ENCODE results near the gene PPP1R37. TPM values are rescaled to one million over a fixed set of nuclear protein-coding genes. Genes with fewer than 3 reads are reported as not detected.

The PPP1R37 gene
- total RNA-seq, 2 experiments from 2014 or later = 13.3 to 15.3 TPM

DNA sequence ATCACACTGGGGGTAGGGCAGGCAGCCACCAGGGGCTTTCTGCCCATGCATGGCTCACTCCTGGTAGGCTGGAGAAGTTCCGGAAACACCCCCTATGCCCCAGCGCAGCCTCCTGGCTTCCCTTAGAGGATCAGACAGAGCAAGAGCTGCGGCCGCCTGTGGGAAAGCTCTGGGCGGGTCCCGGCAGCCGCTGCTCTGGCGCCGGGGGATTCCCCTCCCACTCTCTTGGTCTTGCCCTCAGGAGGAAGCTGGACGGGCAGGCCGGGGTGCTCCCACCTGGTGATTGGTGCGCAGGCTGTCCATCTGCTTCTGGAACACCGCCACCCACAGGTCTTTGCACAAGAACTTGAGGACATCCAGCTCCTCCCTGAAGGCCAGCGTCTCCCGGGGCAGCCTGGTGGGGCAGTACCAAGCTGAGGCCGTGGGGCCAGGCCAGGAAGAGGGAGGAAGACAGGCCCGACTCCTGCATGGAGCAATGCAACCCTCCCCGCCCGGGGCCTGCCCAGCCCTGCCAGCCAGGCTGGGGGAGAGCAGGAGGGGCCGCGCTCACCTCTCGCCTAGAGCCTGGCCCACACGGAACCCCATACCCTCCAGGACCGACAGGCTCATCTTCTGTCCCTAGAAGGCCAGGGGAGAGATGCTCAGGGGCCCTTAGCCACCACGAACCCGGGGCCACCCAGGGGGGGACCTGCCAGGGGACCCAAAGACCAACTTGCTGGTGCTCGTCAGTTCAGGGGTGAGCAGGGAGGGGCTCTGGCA, 71.8 kb downstream of the PPP1R37 start:
- H3K4me1 Mint-ChIP-seq = peaks cover 14% of the 10 kb centered on the region
- DNase-seq = peak; percentile 82
- H3K36me3 Mint-ChIP-seq = no peaks in the 10 kb centered on the region
- H3K4me3 Mint-ChIP-seq = no peak overlapping the region
- peak overlapping the region; percentile 66 for H3K27ac Mint-ChIP-seq
- no peaks in the 10 kb centered on the region for H3K9me3 Mint-ChIP-seq
- H3K27me3 Mint-ChIP-seq = no peaks in the 10 kb centered on the region

DNA sequence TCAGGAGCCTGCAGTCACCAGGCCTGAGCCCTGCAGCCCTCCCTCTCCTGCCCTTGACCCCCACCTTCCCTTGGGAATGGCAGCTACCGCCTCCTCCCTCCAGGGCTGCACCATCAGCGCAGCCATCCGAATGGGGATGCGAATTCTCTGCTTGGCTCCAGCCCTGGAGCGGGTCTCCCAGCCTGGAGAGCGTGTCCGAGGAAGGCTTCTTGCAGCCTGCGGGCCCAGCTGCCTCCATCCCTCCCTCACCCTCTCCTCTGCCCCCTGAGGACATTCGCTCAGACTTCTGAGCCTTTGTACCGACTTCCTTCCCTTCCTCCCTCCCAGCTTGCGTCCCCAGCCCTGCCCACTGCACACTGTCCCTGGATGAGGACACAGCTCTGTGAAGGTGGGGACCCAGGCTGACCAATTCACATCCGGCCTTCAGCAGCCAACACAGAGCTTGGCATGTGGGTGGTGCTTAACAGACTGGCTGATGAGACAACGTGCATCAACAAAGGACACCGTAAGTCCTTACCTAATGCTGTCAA, 73.8 kb downstream of the PPP1R37 start:
- Mint-ChIP-seq H3K27me3 (no peaks in the 10 kb centered on the region), H3K9me3 (no peaks in the 10 kb centered on the region), H3K4me3 (no peak overlapping the region), H3K4me1 (peaks cover 25% of the 10 kb centered on the region), H3K27ac (no peak overlapping the region), H3K36me3 (peaks cover 2% of the 10 kb centered on the region)
- no peak for DNase-seq

DNA sequence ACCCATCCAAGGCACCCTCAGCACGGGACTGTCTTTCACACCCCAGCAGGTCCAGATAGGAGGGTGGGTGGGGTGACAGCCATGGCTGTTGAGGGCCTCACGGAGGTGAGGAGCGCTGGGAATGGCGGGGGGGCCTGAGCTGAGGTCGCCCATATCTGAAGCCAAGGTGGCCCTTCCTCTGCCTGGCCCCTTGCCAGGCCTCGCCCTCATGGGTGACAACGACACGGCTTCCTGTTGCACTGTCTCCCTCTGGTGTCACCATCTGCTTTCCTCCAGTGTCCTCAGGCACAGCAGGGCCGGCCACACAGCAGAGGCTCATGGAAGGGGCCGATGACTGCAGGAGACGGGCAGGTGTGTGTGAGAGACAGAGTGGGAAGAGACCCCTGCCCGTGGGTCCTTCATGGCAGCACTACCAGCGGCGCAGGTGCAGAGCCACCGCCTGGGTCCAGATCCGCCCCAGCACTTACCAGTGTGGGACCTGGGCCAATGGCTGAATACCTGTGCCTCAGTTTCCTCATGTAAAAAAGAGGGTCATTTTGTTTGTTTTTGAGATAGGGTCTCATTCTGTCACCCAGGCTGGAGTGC, 75.9 kb downstream of the PPP1R37 start:
- Mint-ChIP-seq H3K4me1 (peaks cover 31% of the 10 kb centered on the region), H3K4me3 (no peak overlapping the region), H3K36me3 (peaks cover 2% of the 10 kb centered on the region), H3K9me3 (no peaks in the 10 kb centered on the region), H3K27me3 (no peaks in the 10 kb centered on the region), H3K27ac (no peak overlapping the region)
- DNase-seq = no peak

DNA sequence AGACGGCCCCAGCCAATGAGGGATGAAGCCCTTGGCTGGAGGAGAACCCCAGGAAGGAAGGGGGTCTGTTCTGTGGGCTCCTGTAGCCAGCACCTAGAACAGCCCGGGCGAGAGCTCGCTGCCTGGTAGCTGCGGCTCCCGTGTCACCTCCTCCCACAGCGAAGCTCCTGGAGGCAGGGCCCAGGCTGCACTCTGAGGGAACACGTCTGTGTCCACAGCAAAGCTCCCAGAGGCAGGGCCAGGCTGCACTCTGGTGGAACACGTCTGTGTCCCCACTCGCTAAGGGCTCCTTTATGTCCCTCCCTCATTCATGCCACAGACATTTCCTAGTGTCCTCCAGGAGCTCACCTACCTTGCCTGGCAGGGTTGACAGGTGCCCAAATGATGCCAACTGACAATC, 76.6 kb downstream of the PPP1R37 start:
- H3K4me3 Mint-ChIP-seq = no peak overlapping the region
- peaks cover 2% of the 10 kb centered on the region for H3K36me3 Mint-ChIP-seq
- no peaks in the 10 kb centered on the region for H3K27me3 Mint-ChIP-seq
- H3K27ac Mint-ChIP-seq = no peak overlapping the region
- no peaks in the 10 kb centered on the region for H3K9me3 Mint-ChIP-seq
- DNase-seq = no peak
- H3K4me1 Mint-ChIP-seq = peaks cover 25% of the 10 kb centered on the region

DNA sequence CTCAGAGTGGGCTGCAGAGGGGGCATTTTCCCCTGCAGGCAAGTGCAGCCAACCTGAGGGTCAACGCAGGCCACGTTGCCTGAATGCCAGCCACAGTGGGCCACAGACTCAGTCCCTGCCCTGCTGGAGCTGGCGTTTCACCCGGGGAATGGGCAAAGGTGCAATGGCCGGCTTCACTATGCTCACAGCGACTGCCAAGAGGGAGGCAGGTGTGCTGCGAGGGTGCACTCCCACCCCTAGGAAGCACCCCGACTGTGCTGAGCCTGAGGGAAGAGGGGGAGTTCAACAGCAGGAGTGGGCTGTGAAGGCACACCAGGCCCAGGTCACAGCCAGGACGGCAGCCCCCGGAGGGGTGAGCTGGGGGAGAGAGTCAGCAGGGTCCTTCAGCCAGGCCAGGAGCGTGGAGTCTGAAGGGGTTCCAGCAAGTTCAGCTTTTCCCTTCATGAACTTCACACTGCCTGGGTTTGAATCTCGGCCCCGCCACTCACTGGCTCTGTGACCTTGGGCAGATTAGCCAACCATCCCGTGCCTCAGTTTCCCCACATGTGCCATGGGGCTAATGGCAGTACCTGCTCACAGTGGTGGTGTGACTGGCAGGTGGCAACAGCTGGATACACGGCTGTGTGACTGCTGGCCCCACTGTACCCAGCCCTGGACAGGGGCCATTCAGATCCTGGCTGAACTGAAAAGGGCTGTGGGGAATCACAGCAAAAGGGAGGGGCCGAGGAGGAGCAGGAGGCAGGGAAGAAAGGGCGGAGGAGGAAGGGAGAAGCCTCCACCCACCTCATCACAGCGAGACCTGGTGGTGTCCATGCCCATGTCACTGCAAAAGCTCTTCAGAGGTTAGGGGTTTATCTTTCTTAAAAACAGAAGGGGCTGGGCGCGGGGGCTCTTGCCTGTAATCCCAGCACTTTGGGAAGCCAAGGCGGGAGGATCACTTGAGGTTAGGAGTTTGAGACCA, 77.4 kb downstream of the PPP1R37 start:
- Mint-ChIP-seq H3K27ac (peak overlapping the region; percentile 93), H3K9me3 (no peaks in the 10 kb centered on the region), H3K27me3 (no peaks in the 10 kb centered on the region), H3K4me3 (no peak overlapping the region), H3K4me1 (peaks cover 24% of the 10 kb centered on the region), H3K36me3 (peaks cover 2% of the 10 kb centered on the region)
- DNase-seq = no peak

DNA sequence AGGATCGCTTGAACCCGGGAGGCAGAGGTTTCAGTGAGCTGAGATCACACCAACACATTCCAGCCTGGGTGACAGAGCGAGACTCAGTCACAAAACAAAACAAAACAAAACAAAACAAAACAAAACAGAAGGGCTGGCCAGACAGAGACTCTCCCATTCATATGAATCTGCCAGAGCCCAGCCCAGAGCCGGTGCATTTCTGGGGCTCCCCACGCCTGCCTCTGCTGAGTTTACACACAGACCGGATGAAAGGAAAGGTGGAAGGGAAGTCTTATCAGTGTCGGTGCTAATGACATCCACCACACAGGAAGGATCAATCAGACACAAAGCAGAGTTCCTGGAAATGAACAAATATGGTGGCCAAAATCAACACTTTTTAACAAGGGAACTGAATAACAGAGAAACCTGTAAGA, 78.2 kb downstream of the PPP1R37 start:
- DNase-seq = peak; percentile 30
- H3K4me3 Mint-ChIP-seq = peak overlapping the region; percentile 55
- H3K27ac Mint-ChIP-seq = peak overlapping the region; percentile 93
- peaks cover 24% of the 10 kb centered on the region for H3K4me1 Mint-ChIP-seq
- H3K36me3 Mint-ChIP-seq = peaks cover 2% of the 10 kb centered on the region
- no peaks in the 10 kb centered on the region for H3K9me3 Mint-ChIP-seq
- no peaks in the 10 kb centered on the region for H3K27me3 Mint-ChIP-seq

DNA sequence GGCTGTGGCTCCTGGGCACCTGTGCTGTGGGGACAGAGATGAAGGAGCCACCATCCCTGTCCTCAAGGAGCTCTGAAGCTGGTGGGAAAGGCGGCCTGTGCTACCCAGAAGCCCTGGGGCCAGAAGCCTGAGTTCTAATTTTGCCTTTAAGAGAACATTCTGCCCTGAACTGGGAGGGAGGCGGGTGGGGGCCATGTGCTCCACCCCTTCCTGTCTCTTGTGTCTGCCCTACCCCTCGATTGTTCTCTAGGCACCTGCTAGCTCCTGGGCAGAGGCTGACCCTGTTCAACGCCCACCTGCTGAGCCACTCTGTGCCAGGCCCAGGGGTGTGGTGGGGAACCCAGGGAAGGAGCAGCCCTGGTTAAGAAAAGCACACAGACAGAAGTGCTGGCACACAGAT, 79.2 kb downstream of the PPP1R37 start:
- H3K4me3 Mint-ChIP-seq = no peak overlapping the region
- H3K36me3 Mint-ChIP-seq = peaks cover 2% of the 10 kb centered on the region
- H3K27me3 Mint-ChIP-seq = no peaks in the 10 kb centered on the region
- H3K4me1 Mint-ChIP-seq = peaks cover 21% of the 10 kb centered on the region
- H3K9me3 Mint-ChIP-seq = no peaks in the 10 kb centered on the region
- DNase-seq = no peak
- peak overlapping the region; percentile 74 for H3K27ac Mint-ChIP-seq

DNA sequence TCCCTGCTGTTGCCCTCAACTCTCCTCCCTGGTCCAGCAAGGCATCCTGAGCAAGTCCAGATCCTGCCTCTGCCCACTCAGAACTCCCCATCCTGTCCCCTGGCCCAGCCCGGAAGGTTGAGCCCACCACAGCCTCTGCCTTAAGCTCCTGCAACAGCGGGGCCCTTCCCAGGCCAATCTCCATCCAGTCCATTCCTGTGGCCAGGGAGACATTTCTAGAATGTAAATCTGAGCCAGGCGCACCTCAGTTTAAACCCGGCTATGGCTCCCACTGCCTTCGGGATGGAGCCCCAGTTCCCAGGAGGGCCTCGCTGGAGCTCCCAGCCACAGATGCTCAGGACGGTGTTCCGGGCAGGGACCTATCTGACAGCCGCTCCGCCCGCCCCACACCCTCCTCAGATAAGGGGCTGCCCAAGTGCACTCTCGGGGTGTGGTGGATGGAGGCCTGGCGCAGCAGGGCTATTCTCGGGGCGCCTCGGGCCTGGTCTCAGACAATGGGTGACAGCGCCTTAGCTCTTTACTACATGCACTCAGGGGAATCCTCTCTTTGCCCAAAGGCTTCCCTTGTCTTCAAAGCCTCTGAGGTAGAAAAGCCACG, 79.7 kb downstream of the PPP1R37 start:
- DNase-seq = no peak
- Mint-ChIP-seq H3K4me3 (no peak overlapping the region), H3K9me3 (no peaks in the 10 kb centered on the region)

DNA sequence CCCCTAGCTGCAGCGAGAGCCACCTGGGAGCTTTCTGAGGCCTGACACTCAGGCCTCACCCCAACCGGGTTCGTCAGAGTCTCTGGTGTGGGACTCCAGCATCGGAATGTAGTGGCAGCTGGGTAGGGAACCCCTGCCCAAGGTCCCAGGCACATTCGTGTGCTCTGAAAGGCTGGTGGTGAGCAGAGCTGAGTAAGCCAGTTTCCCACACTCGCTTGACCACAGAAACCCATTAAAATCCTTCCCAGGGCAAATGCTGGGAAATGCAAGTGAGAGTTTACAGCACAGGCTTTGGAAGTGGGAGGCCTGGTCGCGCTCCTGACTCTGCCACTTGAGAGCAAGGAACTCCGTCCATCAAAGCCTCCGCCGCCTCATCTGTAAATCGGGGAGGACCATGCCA, 80.8 kb downstream of the PPP1R37 start:
- peaks cover 2% of the 10 kb centered on the region for H3K36me3 Mint-ChIP-seq
- no peak overlapping the region for H3K4me3 Mint-ChIP-seq
- peaks cover 21% of the 10 kb centered on the region for H3K4me1 Mint-ChIP-seq
- H3K27me3 Mint-ChIP-seq = no peaks in the 10 kb centered on the region
- no peak overlapping the region for H3K27ac Mint-ChIP-seq
- H3K9me3 Mint-ChIP-seq = no peaks in the 10 kb centered on the region
- no peak for DNase-seq

More for the DNA sequence above, 79.7 kb downstream of the PPP1R37 start:
- peaks cover 21% of the 10 kb centered on the region for H3K4me1 Mint-ChIP-seq
- H3K27ac Mint-ChIP-seq = peak overlapping the region; percentile 74
- peaks cover 2% of the 10 kb centered on the region for H3K36me3 Mint-ChIP-seq
- H3K27me3 Mint-ChIP-seq = no peaks in the 10 kb centered on the region

DNA sequence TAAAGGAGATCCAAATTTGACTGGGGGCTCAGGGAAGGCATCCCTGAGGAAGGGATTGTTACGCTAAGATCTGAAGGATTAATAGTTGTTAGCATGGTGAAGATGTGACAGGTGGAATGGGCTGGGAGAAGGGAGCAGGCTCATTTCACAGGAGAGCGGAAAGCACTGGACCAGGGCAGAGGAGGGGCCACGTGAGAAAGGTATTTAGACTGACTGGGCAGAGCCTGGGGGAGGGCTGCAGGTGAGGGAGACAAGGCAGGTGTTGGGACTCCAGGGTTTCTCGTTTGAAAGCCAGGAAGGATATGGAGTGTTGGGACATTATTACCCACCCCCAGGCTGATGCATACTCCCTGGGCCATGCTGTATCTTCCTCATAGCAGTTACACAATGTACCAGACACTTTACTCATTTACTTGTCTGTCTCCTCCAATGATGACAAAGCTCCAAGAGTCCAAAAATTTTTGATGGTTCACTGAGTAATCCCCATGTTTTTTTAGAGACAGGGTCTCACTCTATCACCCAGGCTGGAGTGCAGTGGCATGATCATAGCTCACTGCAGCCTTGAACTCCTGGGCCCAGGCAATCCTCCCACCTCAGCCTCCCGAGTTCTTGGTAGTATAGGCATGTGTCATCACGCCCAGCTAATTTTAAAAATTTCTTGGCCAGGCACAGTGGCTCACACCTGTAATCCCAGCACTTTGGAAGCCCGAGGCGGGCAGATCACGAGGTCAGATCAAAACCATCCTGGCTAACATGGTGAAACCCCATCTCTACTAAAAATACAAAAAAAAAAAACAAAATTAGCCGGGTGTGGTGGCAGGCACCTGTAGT, 82.8 kb downstream of the PPP1R37 start:
- H3K4me1 Mint-ChIP-seq = peaks cover 20% of the 10 kb centered on the region
- no peak for DNase-seq
- peaks cover 2% of the 10 kb centered on the region for H3K36me3 Mint-ChIP-seq
- H3K27me3 Mint-ChIP-seq = no peaks in the 10 kb centered on the region
- peak overlapping the region; percentile 7 for H3K27ac Mint-ChIP-seq
- no peaks in the 10 kb centered on the region for H3K9me3 Mint-ChIP-seq
- H3K4me3 Mint-ChIP-seq = no peak overlapping the region

DNA sequence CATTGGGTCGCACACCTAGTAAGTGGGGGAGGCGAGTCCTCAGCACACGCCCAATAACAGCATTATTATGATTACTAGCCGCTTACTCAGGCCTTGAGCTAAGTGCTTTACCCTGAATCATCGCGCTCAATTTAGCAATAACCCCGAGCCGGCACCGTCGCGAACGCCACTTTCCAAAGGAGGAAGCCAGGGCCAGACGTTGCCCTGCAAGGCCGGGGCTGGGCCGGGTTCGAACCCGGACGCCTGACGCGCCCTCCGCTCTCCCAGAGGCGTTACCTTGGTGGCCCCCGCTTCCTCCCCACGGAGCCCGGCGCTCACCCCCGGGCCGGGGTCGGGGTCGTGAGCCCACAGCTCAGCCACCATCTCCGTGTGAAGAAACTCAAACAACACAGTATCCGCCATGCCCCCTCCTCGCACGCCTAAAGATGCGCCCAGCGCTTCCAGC, 84.9 kb downstream of the PPP1R37 start, which contains the start of gene TRAPPC6A:
Gene TRAPPC6A, minus strand, starts transcription at position 421 of the 445 bp plus-strand sequence. Its CDS starts 19 bp downstream, at position 402.
- Mint-ChIP-seq H3K27ac (peak within 1 kb of the TSS; percentile 86), H3K36me3 (peaks cover 2% of the 10 kb centered on the region), H3K4me1 (peaks cover 14% of the 10 kb centered on the region), H3K9me3 (no peaks in the 10 kb centered on the region), H3K27me3 (no peaks in the 10 kb centered on the region), H3K4me3 (peak within 1 kb of the TSS; percentile 85)
- no peak for DNase-seq

DNA sequence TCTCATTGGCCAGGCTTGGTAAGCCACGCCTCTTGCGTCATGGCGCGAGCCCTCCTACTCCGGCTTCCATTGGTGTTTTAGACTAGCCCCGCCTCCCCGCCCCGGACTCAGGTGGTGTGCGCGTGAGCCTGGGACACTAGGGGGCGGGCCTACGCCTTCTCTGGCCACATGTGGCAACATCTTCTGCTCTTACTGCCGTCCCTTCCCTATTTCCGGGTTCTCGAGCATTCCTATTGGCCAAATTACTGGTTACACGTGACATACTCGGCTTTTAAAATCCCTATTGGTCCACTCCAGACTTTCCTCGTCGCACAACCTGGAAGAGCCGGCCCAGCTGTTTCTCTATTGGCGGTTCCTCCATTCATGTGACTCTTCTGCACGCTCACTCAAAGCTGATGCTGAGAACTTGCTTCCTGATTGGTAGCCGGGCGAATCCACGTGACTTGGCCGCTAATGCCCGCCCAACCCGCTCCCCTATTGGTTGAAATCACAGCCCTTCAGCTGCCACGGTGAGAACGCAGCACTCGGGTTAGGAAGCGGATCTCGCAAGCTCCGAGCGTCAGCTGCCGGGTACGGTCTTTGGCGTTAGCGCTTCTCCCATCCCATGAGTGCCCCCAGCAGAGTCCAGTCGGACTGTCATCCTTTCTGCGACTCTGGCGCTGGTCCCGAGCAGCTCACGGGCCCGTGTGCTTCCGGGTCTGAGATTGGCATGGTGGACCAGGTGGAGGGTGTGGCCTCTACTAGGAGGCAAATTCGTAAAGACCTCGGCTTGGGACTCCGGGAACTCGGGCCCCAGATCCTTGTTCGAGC, 85.5 kb downstream of the PPP1R37 start, which contains the start of gene BLOC1S3:
Gene BLOC1S3, plus strand, starts transcription at position 523 of the 810 bp plus-strand sequence. CDS start 513 bp downstream, outside the sequence.
- H3K4me3 Mint-ChIP-seq = peak within 1 kb of the TSS; percentile 85
- no peaks in the 10 kb centered on the region for H3K27me3 Mint-ChIP-seq
- DNase-seq = peak; percentile 100
- H3K4me1 Mint-ChIP-seq = peaks cover 13% of the 10 kb centered on the region
- H3K36me3 Mint-ChIP-seq = peaks cover 2% of the 10 kb centered on the region
- peak within 1 kb of the TSS; percentile 86 for H3K27ac Mint-ChIP-seq
- no peaks in the 10 kb centered on the region for H3K9me3 Mint-ChIP-seq

Data from activated naive CD8-positive, alpha-beta T cell treated with anti-CD3 and anti-CD28 coated beads for 36 hours (primary cell).